SK-N-SH (cell line): ENCODE data around the gene IL26. TPM values are rescaled to one million over a fixed set of nuclear protein-coding genes. Genes with fewer than 3 reads are reported as not detected.
A peak's percentile ranks its signal among the peaks of the same experiment; 100 is the strongest.

ENCODE experiments used
- CHD2 ChIP-seq: fragments of 150-350 bp; IDR thresholded peaks from 2 replicates; pipeline ENCODE4 v1.6.1; 2018; ENCODE audit warnings: low read length; ENCODE audit not compliant: partially characterized antibody
- CTCF ChIP-seq: fragments of 200-600 bp; sonication (generic); IDR thresholded peaks from 2 replicates; pipeline ENCODE4 v1.6.1; 2017; ENCODE audit warnings: antibody characterized with exemption, mild to moderate bottlenecking, moderate library complexity
- EP300 ChIP-seq, 2 experiments: IDR thresholded peaks; 2 replicates each; pipeline versions ENCODE4 v1.4.0 to v1.6.1; 2012; ENCODE audit warnings: borderline replicate concordance in 1 of 2, low read depth in 1 of 2, low read length in 1 of 2
- FOXJ3 ChIP-seq: sonication (generic); formaldehyde crosslinking; IDR thresholded peaks from 2 replicates; pipeline ENCODE4 v1.5.1; 2020; ENCODE audit warnings: mild to moderate bottlenecking, missing genetic modification reagents
- GATA2 ChIP-seq: sonication (generic); formaldehyde crosslinking; IDR thresholded peaks from 2 replicates; pipeline ENCODE4 v1.5.0; 2020; ENCODE audit warnings: mild to moderate bottlenecking, missing genetic modification reagents
- JUND ChIP-seq: IDR thresholded peaks from 2 replicates; pipeline ENCODE4 v1.4.0; 2012
- NFIC ChIP-seq: IDR thresholded peaks from 2 replicates; pipeline ENCODE4 v1.4.0; 2012; ENCODE audit warnings: borderline replicate concordance
- NRF1 ChIP-seq: IDR thresholded peaks from 2 replicates; pipeline ENCODE4 v1.6.1; 2012; ENCODE audit warnings: low read depth, mild to moderate bottlenecking, low read length
- POLR2AphosphoS5 ChIP-seq: IDR thresholded peaks from 2 replicates; pipeline ENCODE4 v1.6.1; 2012; ENCODE audit warnings: low read depth, low read length
- SIN3A ChIP-seq: IDR thresholded peaks from 2 replicates; pipeline ENCODE4 v1.6.1; 2012; ENCODE audit warnings: low read depth, mild to moderate bottlenecking, low read length, moderate library complexity, borderline replicate concordance
- TCF12 ChIP-seq: IDR thresholded peaks from 2 replicates; pipeline ENCODE4 v1.4.0; 2012
- TEAD4 ChIP-seq: IDR thresholded peaks from 2 replicates; pipeline ENCODE4 v1.4.0; 2012; ENCODE audit warnings: mild to moderate bottlenecking, borderline replicate concordance; ENCODE audit not compliant: insufficient read depth
- polyA plus RNA-seq, 3 experiments: library from polyadenylated mRNA; depleted of rRNA; stranded (reverse); fragments of >200 nt; gene quantifications; 2 replicates each; pipeline ENCODE4 v1.2.3, GENCODE V29; 2012
- TF ChIP-seq, protein P1 (sequence below): IDR thresholded peaks from 2 replicates; pipeline ENCODE4 v1.6.1; 2012; ENCODE audit warnings: mild to moderate bottlenecking, low read depth, low read length, moderate library complexity
- TF ChIP-seq, protein P2 (sequence below): IDR thresholded peaks from 2 replicates; pipeline ENCODE4; 2012
- TF ChIP-seq, protein P3 (sequence below): fragments of 150-350 bp; IDR thresholded peaks from 2 replicates; pipeline ENCODE4 v1.6.1; 2017; ENCODE audit warnings: antibody characterized with exemption, low read length, low read depth, borderline replicate concordance

Gene IL26
- polyA plus RNA-seq, 1 of the 3 experiments (the other 2 are of a cell fraction), result not detected

GRCh38 chr12:68264857-68265256, 39.2 kb upstream of the IL26 start (continued):
- TF ChIP-seq, protein P1, sequence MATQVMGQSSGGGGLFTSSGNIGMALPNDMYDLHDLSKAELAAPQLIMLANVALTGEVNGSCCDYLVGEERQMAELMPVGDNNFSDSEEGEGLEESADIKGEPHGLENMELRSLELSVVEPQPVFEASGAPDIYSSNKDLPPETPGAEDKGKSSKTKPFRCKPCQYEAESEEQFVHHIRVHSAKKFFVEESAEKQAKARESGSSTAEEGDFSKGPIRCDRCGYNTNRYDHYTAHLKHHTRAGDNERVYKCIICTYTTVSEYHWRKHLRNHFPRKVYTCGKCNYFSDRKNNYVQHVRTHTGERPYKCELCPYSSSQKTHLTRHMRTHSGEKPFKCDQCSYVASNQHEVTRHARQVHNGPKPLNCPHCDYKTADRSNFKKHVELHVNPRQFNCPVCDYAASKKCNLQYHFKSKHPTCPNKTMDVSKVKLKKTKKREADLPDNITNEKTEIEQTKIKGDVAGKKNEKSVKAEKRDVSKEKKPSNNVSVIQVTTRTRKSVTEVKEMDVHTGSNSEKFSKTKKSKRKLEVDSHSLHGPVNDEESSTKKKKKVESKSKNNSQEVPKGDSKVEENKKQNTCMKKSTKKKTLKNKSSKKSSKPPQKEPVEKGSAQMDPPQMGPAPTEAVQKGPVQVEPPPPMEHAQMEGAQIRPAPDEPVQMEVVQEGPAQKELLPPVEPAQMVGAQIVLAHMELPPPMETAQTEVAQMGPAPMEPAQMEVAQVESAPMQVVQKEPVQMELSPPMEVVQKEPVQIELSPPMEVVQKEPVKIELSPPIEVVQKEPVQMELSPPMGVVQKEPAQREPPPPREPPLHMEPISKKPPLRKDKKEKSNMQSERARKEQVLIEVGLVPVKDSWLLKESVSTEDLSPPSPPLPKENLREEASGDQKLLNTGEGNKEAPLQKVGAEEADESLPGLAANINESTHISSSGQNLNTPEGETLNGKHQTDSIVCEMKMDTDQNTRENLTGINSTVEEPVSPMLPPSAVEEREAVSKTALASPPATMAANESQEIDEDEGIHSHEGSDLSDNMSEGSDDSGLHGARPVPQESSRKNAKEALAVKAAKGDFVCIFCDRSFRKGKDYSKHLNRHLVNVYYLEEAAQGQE, result no peak
- TF ChIP-seq POLR2AphosphoS5, result no peak
- no peak for TF ChIP-seq TEAD4
- no peak for TF ChIP-seq FOXJ3 (CRISPR knock-in tag)
- TF ChIP-seq, protein P2, sequence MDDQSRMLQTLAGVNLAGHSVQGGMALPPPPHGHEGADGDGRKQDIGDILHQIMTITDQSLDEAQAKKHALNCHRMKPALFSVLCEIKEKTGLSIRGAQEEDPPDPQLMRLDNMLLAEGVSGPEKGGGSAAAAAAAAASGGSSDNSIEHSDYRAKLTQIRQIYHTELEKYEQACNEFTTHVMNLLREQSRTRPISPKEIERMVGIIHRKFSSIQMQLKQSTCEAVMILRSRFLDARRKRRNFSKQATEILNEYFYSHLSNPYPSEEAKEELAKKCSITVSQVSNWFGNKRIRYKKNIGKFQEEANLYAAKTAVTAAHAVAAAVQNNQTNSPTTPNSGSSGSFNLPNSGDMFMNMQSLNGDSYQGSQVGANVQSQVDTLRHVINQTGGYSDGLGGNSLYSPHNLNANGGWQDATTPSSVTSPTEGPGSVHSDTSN, result no peak
- 0 out of 2 replicates have a peak, but pooled peaks have one; percentile 8 for TF ChIP-seq JUND
- peak in 1 of 2 experiments; percentile 26; a peak in 1 of 4 replicates for TF ChIP-seq EP300 (IDR thresholded peaks at IDR 0.05; ENCODE audit: borderline replicate concordance in 1 of 2, low read depth in 1 of 2, low read length in 1 of 2)
- TF ChIP-seq CTCF, result no peak
- TF ChIP-seq, protein P3, sequence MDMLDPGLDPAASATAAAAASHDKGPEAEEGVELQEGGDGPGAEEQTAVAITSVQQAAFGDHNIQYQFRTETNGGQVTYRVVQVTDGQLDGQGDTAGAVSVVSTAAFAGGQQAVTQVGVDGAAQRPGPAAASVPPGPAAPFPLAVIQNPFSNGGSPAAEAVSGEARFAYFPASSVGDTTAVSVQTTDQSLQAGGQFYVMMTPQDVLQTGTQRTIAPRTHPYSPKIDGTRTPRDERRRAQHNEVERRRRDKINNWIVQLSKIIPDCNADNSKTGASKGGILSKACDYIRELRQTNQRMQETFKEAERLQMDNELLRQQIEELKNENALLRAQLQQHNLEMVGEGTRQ, result no peak
- TF ChIP-seq SIN3A, result no peak
- no peak for TF ChIP-seq NFIC
- TF ChIP-seq TCF12, result no peak
- TF ChIP-seq CHD2, result no peak
- no peak for TF ChIP-seq NRF1
- no peak for TF ChIP-seq GATA2 (CRISPR knock-in tag)
